Activated CD4-positive, CD25-positive, alpha-beta regulatory T cell treated with anti-CD3 and anti-CD28 coated beads, Interleukin-2, amount 50 U/mL, for 24 hours (primary cell): ENCODE results near the gene BANF2.

ENCODE experiments used
- ATAC-seq, 2 donors: fragments of 150-1000 bp; cut with Tn5 transposase; one replicate each; pipeline ENCODE4 v1.10.0; 2021; ENCODE audit warnings: mild to moderate bottlenecking in 1 of 2, moderate library complexity in 1 of 2

BANF2 gene

GRCh38 chr20:17735959-17736621 lies 36.3 kb downstream of the BANF2 start:
- no peak for ATAC-seq

- no peak for ATAC-seq
These were observed 38.4 kb downstream of the BANF2 start for GRCh38 chr20:17738154-17738553.

- no peak for ATAC-seq
These were observed 41.5 kb downstream of the BANF2 start for GRCh38 chr20:17741220-17741619.

GRCh38 chr20:17742731-17743130 lies 43.0 kb downstream of the BANF2 start:
- ATAC-seq, result no peak

- no peak for ATAC-seq
These were observed 43.9 kb downstream of the BANF2 start for GRCh38 chr20:17743677-17744076.

- ATAC-seq, result no peak
These were observed 47.7 kb downstream of the BANF2 start for GRCh38 chr20:17747431-17747846.

GRCh38 chr20:17748279-17748678 lies 48.5 kb downstream of the BANF2 start:
- ATAC-seq, result no peak

- no peak for ATAC-seq
These were observed 49.8 kb downstream of the BANF2 start for GRCh38 chr20:17749626-17749977.

GRCh38 chr20:17749978-17750721 lies 50.4 kb downstream of the BANF2 start:
- no peak for ATAC-seq

GRCh38 chr20:17750722-17751045 lies 50.9 kb downstream of the BANF2 start:
- no peak for ATAC-seq

- ATAC-seq, result no peak
These were observed 51.9 kb downstream of the BANF2 start for GRCh38 chr20:17751640-17752039.

GRCh38 chr20:17752459-17752858 lies 52.7 kb downstream of the BANF2 start:
- no peak for ATAC-seq

- ATAC-seq, result no peak
These were observed 53.8 kb downstream of the BANF2 start for GRCh38 chr20:17753516-17753915.

- no peak for ATAC-seq
These were observed 56.8 kb downstream of the BANF2 start for GRCh38 chr20:17756529-17756928.

- ATAC-seq, result no peak
These were observed 57.7 kb downstream of the BANF2 start for GRCh38 chr20:17757496-17757895.

GRCh38 chr20:17758010-17758409 lies 58.2 kb downstream of the BANF2 start:
- ATAC-seq, result no peak

GRCh38 chr20:17758512-17758911 lies 58.7 kb downstream of the BANF2 start:
- ATAC-seq, result no peak

- ATAC-seq, result no peak
These were observed 59.7 kb downstream of the BANF2 start for GRCh38 chr20:17759449-17759848.

- ATAC-seq, result no peak
These were observed 61.8 kb downstream of the BANF2 start for GRCh38 chr20:17761604-17762003.

- ATAC-seq, result no peak
These were observed 62.6 kb downstream of the BANF2 start for GRCh38 chr20:17762243-17762872.

GRCh38 chr20:17762873-17763557 lies 63.2 kb downstream of the BANF2 start:
- ATAC-seq, result no peak

- no peak for ATAC-seq
These were observed 65.3 kb downstream of the BANF2 start for GRCh38 chr20:17765017-17765416.

GRCh38 chr20:17765584-17765983 lies 65.8 kb downstream of the BANF2 start:
- ATAC-seq, result no peak

- ATAC-seq, result no peak
These were observed 66.5 kb downstream of the BANF2 start for GRCh38 chr20:17766226-17766625.
